BE2C (cell line): ENCODE measurements around the gene SHB.

ENCODE experiments used
- DNase-seq: peaks from one replicate; pipeline ENCODE4 v3.0.0-alpha.2; 2020
- H3K27me3 ChIP-seq: fragments of 250-450 bp; sonication (Bioruptor Pico); 2 replicates; pipeline ENCODE4 v1.5.1; 2020; ENCODE audit warnings: mild to moderate bottlenecking
- H3K36me3 ChIP-seq: fragments of 250-450 bp; sonication (Bioruptor Pico); 2 replicates; pipeline ENCODE4 v1.5.1; 2020; ENCODE audit warnings: mild to moderate bottlenecking
- H3K4me1 ChIP-seq: fragments of 250-450 bp; sonication (Bioruptor Pico); 2 replicates; pipeline ENCODE4 v1.5.1; 2020
- H3K4me3 ChIP-seq: 2 replicates; pipeline ENCODE4 v1.5.1; 2011; ENCODE audit warnings: low read depth, low read length
- H3K9me3 ChIP-seq: fragments of 250-450 bp; sonication (Bioruptor Pico); 2 replicates; pipeline ENCODE4 v1.5.1; 2020
- TF ChIP-seq, protein P1 (sequence below): IDR thresholded peaks from 2 replicates; pipeline ENCODE4 v1.5.1; 2012; ENCODE audit warnings: mild to moderate bottlenecking, low read depth, low read length

The SHB gene

DNA sequence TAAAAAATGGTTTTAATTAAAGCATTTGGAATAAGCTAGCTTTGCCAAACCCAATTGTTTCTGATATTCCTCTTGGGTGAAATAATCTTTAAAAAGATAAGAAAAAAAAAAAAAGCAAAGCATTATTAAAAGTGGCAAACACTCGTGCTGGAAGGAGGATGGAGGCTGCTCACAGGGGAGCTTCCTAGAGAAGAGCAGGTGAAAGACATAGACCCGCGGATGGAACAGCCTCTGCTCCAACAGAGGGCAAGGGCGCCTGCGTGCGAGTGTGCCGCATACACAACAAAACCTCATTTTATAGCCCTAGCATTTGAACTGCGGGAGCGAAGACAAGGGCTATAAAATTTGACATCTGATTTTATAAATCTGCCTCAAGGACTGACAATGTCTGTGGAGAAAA, 131.7 kb downstream of the SHB start:
- no peak for DNase-seq
- Histone ChIP-seq H3K4me3 (peak overlapping the region; percentile 30; the same call in 1 of the 2 replicates), H3K27me3 (no peaks in the 10 kb centered on the region), H3K4me1 (peaks cover 32% of the 10 kb centered on the region), H3K9me3 (no peaks in the 10 kb centered on the region), H3K36me3 (0 out of 2 replicates have a peak, but pooled peaks cover 3% of the 10 kb centered on the region)
- TF ChIP-seq, protein P1, sequence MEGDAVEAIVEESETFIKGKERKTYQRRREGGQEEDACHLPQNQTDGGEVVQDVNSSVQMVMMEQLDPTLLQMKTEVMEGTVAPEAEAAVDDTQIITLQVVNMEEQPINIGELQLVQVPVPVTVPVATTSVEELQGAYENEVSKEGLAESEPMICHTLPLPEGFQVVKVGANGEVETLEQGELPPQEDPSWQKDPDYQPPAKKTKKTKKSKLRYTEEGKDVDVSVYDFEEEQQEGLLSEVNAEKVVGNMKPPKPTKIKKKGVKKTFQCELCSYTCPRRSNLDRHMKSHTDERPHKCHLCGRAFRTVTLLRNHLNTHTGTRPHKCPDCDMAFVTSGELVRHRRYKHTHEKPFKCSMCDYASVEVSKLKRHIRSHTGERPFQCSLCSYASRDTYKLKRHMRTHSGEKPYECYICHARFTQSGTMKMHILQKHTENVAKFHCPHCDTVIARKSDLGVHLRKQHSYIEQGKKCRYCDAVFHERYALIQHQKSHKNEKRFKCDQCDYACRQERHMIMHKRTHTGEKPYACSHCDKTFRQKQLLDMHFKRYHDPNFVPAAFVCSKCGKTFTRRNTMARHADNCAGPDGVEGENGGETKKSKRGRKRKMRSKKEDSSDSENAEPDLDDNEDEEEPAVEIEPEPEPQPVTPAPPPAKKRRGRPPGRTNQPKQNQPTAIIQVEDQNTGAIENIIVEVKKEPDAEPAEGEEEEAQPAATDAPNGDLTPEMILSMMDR, result no peak

DNA sequence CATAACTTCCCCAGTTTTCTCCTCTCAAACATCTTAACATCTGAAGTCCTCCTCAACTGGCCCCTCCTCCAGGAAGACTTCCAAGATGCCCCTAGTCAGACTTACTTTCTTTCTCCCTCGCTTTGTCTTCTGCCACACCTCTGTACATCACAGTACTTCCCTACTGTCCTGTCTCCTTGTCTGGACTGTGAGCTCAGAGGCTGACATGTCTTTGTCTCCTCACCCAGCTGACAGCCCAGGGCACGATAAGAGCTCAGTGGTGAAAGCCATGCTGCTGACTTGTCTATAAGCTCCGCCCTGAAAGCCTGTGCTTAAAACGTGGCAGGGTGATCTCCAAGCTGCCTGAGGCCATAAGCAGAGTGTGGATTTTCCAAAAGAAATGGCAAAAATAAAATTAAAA, 132.1 kb downstream of the SHB start:
- Histone ChIP-seq H3K4me3 (peak overlapping the region; percentile 30), H3K36me3 (0 out of 2 replicates have a peak, but pooled peaks cover 3% of the 10 kb centered on the region), H3K9me3 (no peaks in the 10 kb centered on the region), H3K27me3 (no peaks in the 10 kb centered on the region), H3K4me1 (peaks cover 32% of the 10 kb centered on the region)
- peak; percentile 89 for DNase-seq
- TF ChIP-seq, protein P1, result no peak

DNA sequence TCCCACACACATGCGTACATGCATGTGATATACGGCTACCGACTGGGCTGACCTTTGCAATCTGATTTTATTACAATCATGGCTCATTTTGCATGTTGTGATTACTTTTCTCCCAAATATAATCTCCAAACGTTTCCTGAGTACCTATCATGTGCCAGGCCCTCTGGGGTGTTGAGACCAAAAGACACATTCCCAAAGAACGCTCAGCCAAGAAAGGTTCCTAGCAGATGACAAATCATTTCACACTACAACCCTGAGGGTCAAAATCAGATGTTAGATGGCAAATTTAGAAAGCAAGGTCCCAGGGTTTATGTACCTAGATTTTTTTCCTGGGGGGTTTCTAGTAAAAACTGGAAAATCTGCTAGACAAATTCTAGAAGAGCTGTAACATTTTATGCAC, 132.7 kb downstream of the SHB start:
- no peak for DNase-seq
- peaks cover 32% of the 10 kb centered on the region for H3K4me1 ChIP-seq
- no peaks in the 10 kb centered on the region for H3K9me3 ChIP-seq
- 0 out of 2 replicates have a peak, but pooled peaks cover 3% of the 10 kb centered on the region for H3K36me3 ChIP-seq
- H3K27me3 ChIP-seq, result no peaks in the 10 kb centered on the region
- peak overlapping the region; percentile 30 for H3K4me3 ChIP-seq
- TF ChIP-seq, protein P1, result no peak

DNA sequence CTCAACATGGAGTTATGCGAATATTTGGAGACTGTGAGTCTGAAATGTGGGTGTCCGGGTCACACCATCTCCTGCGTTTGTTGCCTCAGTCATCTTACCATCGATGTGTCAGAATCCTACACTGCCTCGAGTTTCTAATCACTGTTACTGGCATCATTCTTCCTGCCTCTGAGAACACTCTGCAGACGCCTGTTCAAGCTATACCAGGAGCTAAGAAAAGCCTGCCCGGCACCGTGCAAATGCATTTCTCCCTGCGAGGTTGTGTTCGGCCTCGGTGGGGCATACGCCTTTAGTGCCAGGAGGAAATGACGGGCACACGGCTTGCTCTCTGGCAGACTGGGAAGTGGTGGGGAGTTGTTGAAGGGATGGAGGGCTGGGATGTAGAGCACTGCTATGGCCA, 133.9 kb downstream of the SHB start:
- Histone ChIP-seq H3K27me3 (no peaks in the 10 kb centered on the region), H3K4me1 (peaks cover 28% of the 10 kb centered on the region), H3K9me3 (no peaks in the 10 kb centered on the region), H3K4me3 (no peak overlapping the region), H3K36me3 (no peaks in the 10 kb centered on the region)
- TF ChIP-seq, protein P1, result no peak
- DNase-seq, result no peak

DNA sequence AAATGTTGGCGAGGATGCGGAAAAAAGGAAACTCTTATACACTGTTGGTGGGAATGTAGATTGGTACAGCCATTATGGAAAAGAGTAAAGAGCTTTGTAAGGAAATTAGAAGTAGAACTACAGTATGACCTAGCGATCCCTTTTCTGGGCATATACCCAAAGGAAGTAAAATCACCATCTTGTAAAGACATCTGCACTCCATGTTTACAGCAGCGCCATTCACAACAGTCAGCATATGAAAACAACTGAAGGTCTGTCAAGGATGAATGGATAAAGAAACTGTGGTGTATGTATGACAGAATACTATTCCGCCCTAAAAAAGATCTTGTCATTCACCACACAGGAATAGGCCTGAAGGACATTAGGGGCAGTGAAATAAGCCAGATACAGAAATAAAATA, 137.4 kb downstream of the SHB start:
- TF ChIP-seq, protein P1, result no peak
- Histone ChIP-seq H3K9me3 (no peaks in the 10 kb centered on the region), H3K4me1 (peaks cover 6% of the 10 kb centered on the region), H3K36me3 (peaks cover 7% of the 10 kb centered on the region), H3K4me3 (no peak overlapping the region), H3K27me3 (no peaks in the 10 kb centered on the region)
- no peak for DNase-seq

DNA sequence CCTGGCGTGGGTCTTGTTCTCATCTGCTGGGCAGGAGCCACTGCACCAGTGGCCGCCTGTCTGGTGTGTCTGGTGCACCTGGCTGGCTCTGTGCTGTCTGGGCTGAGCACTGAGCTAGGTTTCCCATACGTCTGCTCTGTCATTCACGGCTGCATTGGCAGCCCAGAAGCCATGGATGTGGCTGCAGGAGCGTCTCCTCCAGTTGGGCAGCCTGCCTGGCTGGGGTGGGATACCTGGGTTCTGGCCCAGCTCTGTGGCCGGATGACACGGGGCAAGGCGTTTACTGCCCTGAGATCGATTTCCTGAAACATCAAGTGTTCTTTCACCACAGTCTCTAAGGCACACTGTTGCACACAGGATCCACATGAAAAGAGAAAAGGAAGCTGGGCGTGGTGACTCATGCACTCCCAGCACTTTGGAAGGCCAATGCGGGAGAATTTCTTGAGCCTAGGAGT, 139.6 kb downstream of the SHB start:
- Histone ChIP-seq H3K36me3 (peaks cover 7% of the 10 kb centered on the region), H3K9me3 (no peaks in the 10 kb centered on the region), H3K27me3 (no peaks in the 10 kb centered on the region), H3K4me1 (no peaks in the 10 kb centered on the region), H3K4me3 (no peak overlapping the region)
- DNase-seq, result no peak
- TF ChIP-seq, protein P1, result no peak
